SK-N-MC (cell line): ENCODE data around the gene RTN4RL2.

Experiments
- DNase-seq: peaks from one replicate; pipeline ENCODE4 v3.0.0-alpha.2; 2011; ENCODE audit warnings: low read depth, low spot score
- H3K27ac ChIP-seq: fragments of 200-600 bp; sonication (generic); 2 replicates; pipeline ENCODE4 v1.5.1; 2016; ENCODE audit warnings: mixed run types
- H3K36me3 ChIP-seq: fragments of 200-600 bp; sonication (generic); 2 replicates; pipeline ENCODE4 v1.6.1; 2017; ENCODE audit warnings: antibody characterized with exemption, low read length, mixed read lengths; ENCODE audit not compliant: insufficient read depth
- H3K4me3 ChIP-seq: fragments of 200-600 bp; sonication (generic); 2 replicates; pipeline ENCODE4 v1.5.1; 2016
- H3K9ac ChIP-seq: fragments of 200-600 bp; sonication (generic); 2 replicates; pipeline ENCODE4 v1.8.0; 2017; ENCODE audit warnings: mixed run types, mixed read lengths; ENCODE audit not compliant: insufficient read length
- H3K9me3 ChIP-seq: fragments of 200-600 bp; sonication (generic); 2 replicates; pipeline ENCODE4 v1.6.1; 2017; ENCODE audit warnings: low read depth, mild to moderate bottlenecking, antibody characterized with exemption, low read length, moderate library complexity, mixed read lengths
- EZH2 ChIP-seq: fragments of 200-600 bp; sonication (generic); IDR thresholded peaks from one replicate; pipeline ENCODE4 v1.6.1; 2017; ENCODE audit warnings: antibody characterized with exemption
- FOXP2 ChIP-seq: optimal IDR thresholded peaks from 2 replicates; pipeline ENCODE3; 2011; ENCODE audit warnings: mild to moderate bottlenecking, moderate library complexity; ENCODE audit not compliant: insufficient read depth; ENCODE audit errors: extremely low read length, control extremely low read depth
- POLR2AphosphoS5 ChIP-seq: IDR thresholded peaks from 2 replicates; pipeline ENCODE4 v1.6.1; 2012; ENCODE audit warnings: mild to moderate bottlenecking, low read depth, low read length, borderline replicate concordance

The RTN4RL2 gene

GRCh38 chr11:57427727-57428082 is 32.6 kb upstream of the RTN4RL2 start:
- H3K36me3 ChIP-seq: no peaks in the 10 kb centered on the region
- no peaks in the 10 kb centered on the region for H3K9me3 ChIP-seq
- H3K9ac ChIP-seq: no peak overlapping the region
- TF ChIP-seq POLR2AphosphoS5 (no peak), EZH2 (no peak), FOXP2 (no peak)
- H3K4me3 ChIP-seq: no peak overlapping the region
- DNase-seq: no peak
- H3K27ac ChIP-seq: no peak overlapping the region

GRCh38 chr11:57428643-57429042 is 31.7 kb upstream of the RTN4RL2 start:
- TF ChIP-seq FOXP2: no peak
- no peak for TF ChIP-seq EZH2
- no peak for TF ChIP-seq POLR2AphosphoS5
- Histone ChIP-seq H3K36me3 (no peaks in the 10 kb centered on the region), H3K9ac (no peak overlapping the region), H3K4me3 (no peak overlapping the region), H3K9me3 (no peaks in the 10 kb centered on the region), H3K27ac (no peak overlapping the region)
- no peak for DNase-seq

- Histone ChIP-seq H3K36me3 (no peaks in the 10 kb centered on the region), H3K27ac (no peak overlapping the region), H3K4me3 (no peak overlapping the region), H3K9me3 (no peaks in the 10 kb centered on the region), H3K9ac (no peak overlapping the region)
- TF ChIP-seq EZH2: no peak
- no peak for TF ChIP-seq FOXP2
- no peak for DNase-seq
Observed at GRCh38 chr11:57429946-57430345, 30.4 kb upstream of the RTN4RL2 start.

GRCh38 chr11:57430952-57431351 is 29.4 kb upstream of the RTN4RL2 start:
- H3K4me3 ChIP-seq: no peak overlapping the region
- H3K9me3 ChIP-seq: no peaks in the 10 kb centered on the region
- TF ChIP-seq POLR2AphosphoS5 (no peak), EZH2 (no peak), FOXP2 (no peak)
- no peak overlapping the region for H3K27ac ChIP-seq
- no peaks in the 10 kb centered on the region for H3K36me3 ChIP-seq
- no peak for DNase-seq
- no peak overlapping the region for H3K9ac ChIP-seq

- Histone ChIP-seq H3K4me3 (no peak overlapping the region), H3K9ac (no peak overlapping the region), H3K9me3 (no peaks in the 10 kb centered on the region), H3K36me3 (no peaks in the 10 kb centered on the region), H3K27ac (no peak overlapping the region)
- DNase-seq: no peak
- no peak for TF ChIP-seq FOXP2
Observed at GRCh38 chr11:57432149-57432561, 28.2 kb upstream of the RTN4RL2 start.

- no peak for DNase-seq
- Histone ChIP-seq H3K9ac (no peak overlapping the region), H3K27ac (no peak overlapping the region), H3K9me3 (no peaks in the 10 kb centered on the region), H3K36me3 (no peaks in the 10 kb centered on the region), H3K4me3 (no peak overlapping the region)
- no peak for TF ChIP-seq FOXP2
- no peak for TF ChIP-seq EZH2
- no peak for TF ChIP-seq POLR2AphosphoS5
Observed at GRCh38 chr11:57432714-57433163, 27.6 kb upstream of the RTN4RL2 start.

GRCh38 chr11:57434640-57435546 is 25.4 kb upstream of the RTN4RL2 start:
- no peak overlapping the region for H3K4me3 ChIP-seq
- TF ChIP-seq EZH2 (no peak), POLR2AphosphoS5 (no peak), FOXP2 (no peak)
- H3K9ac ChIP-seq: no peak overlapping the region
- H3K36me3 ChIP-seq: no peaks in the 10 kb centered on the region
- DNase-seq: no peak
- H3K9me3 ChIP-seq: no peaks in the 10 kb centered on the region
- no peak overlapping the region for H3K27ac ChIP-seq

- no peaks in the 10 kb centered on the region for H3K9me3 ChIP-seq
- no peak overlapping the region for H3K4me3 ChIP-seq
- TF ChIP-seq EZH2 (no peak), POLR2AphosphoS5 (no peak), FOXP2 (no peak)
- H3K27ac ChIP-seq: no peak overlapping the region
- no peaks in the 10 kb centered on the region for H3K36me3 ChIP-seq
- no peak overlapping the region for H3K9ac ChIP-seq
- DNase-seq: no peak
Observed at GRCh38 chr11:57436031-57436430, 24.3 kb upstream of the RTN4RL2 start.

- DNase-seq: no peak
- Histone ChIP-seq H3K4me3 (no peak overlapping the region), H3K27ac (no peak overlapping the region), H3K36me3 (no peaks in the 10 kb centered on the region), H3K9me3 (no peaks in the 10 kb centered on the region), H3K9ac (no peak overlapping the region)
- TF ChIP-seq POLR2AphosphoS5 (no peak), EZH2 (no peak), FOXP2 (no peak)
Observed at GRCh38 chr11:57438345-57439285, 21.7 kb upstream of the RTN4RL2 start.
